H4 (cell line): Measurements from ENCODE around the gene PPP4R1. TPM values are rescaled to one million over a fixed set of nuclear protein-coding genes. Genes with fewer than 3 reads are reported as not detected.
A peak's percentile ranks its signal among the peaks of the same experiment; 100 is the strongest.
"Not testable (repeated sequence)": the region's sequence is repeated elsewhere in the genome, so short reads cannot be mapped to it uniquely, and the experiment has no call there.

Experiments used
- DNase-seq: peaks from one replicate; pipeline ENCODE4 v3.0.0-alpha.2; 2015; ENCODE audit warnings: low spot score
- total RNA-seq: library from RNA; depleted of rRNA; stranded (reverse); fragments of >200 nt; shearing (Covaris generic); gene quantifications from 2 replicates; pipeline ENCODE4 v1.2.3, GENCODE V29; 2014; rRNA removed

PPP4R1 gene
- total RNA-seq: 56.3 and 70.2 TPM in 2 replicates

DNA sequence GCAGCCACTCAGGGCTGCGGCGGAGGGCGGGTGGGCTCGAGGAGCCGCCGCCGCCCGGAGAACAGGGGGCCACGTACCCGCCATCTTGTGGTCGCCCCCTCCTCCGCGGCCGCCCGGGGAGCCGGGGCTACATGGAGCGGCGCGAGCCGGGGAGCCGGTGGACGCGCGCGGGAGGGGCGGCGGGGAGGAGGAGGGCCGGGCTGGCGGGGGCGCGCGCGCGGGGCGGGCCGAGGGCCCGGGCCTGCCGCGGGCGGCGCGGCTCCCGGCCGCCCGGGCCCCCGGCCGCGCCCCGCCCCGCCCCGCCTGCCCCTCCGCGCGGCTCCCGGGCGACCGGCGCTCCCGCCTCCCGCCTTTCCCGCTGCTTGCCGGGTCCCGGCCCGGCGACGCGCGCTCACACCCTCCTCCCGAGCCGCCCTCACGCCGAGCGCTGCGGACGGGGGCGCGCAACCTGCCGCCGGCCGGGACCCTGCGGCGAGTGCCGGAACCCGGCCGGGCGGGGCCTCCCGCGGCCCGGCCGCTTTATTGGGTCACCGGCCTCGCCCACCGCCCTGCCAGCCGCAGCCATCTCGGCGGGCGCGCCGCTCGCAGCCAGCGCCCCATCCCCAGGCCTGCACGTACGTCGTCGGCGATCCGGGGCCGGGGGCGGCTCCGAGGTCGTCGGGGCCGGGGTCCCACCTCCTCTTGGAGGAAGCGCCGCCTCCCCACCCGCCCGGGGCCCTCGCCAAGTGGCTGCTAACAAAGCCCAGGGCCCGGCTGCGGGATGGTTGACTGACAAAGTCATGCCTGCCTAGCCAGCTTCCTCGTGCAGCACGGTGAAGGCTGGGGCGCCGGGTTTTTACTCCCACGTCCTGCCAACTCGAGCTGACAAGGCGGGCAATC is at the start of gene PPP4R1:
PPP4R1 (minus strand) TSS at position 159 of the 879 bp plus-strand sequence; CDS start at position 84, 75 bp downstream.
- DNase-seq: peak; percentile 44

GRCh38 chr18:9663377-9663776 is 49.0 kb upstream of the PPP4R1 start:
- no peak for DNase-seq

GRCh38 chr18:9661564-9661963 is 47.2 kb upstream of the PPP4R1 start:
- no peak for DNase-seq

- DNase-seq: no peak
Measured at GRCh38 chr18:9659499-9660375, 45.4 kb upstream of the PPP4R1 start.

GRCh38 chr18:9658087-9658641 is 43.8 kb upstream of the PPP4R1 start:
- DNase-seq: no peak

GRCh38 chr18:9655232-9655767 is 40.9 kb upstream of the PPP4R1 start:
- no peak for DNase-seq

GRCh38 chr18:9653390-9653789 is 39.0 kb upstream of the PPP4R1 start:
- peak; percentile 47 for DNase-seq

DNA sequence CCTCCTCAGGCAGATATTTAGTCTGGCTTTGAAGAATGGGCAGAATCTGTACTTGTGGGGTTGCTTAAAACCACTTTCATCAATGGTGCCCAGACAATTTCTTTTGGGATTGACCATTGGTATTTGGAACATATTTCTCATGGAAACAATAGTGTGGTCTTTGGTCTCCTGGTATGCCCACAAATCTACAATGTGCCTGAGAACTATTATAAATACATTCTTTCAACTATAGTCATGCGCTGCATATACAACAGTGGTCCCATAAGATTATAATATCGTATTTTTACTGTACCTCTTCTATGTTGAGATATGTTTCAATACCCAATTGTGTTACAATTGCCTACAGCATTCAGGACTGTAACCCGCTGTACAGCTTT is 34.8 kb upstream of the PPP4R1 start:
- no peak for DNase-seq

GRCh38 chr18:9648431-9649163 is 34.2 kb upstream of the PPP4R1 start:
- no peak for DNase-seq

GRCh38 chr18:9647496-9648323 is 33.4 kb upstream of the PPP4R1 start:
- DNase-seq: no peak

- peak; percentile 94 for DNase-seq
Measured at GRCh38 chr18:9643549-9643948, 29.2 kb upstream of the PPP4R1 start.

DNA sequence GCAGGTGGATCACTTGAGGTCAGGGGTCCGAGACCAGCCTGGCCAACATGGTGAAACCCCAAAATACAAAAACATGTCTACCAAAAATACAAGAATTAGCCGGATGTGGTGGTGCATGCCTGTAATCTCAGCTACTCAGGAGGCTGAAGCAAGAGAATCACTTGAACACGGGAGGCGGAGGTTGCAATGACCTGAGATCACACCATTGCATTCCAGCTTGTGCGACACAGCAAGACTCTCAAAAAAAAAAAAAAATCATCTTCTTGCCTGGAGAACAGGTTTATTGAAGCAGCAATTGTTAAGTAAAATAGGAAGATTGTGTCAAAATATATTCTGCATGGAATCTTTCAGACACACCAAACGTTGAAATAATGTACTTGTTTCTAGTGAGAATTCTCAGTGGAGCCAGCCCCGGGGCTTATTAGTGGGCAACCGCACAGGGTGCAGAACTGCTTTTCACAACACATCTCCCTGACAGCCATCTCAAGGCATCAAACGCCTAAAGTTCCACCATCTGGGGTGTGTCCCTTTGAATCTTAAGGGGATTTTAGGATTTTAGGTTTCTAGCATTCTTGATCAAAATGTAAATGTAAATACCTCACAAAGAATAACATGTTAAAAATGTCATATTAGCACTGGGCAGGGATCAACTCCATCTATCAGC is 28.6 kb upstream of the PPP4R1 start:
- peak; percentile 31 for DNase-seq

- DNase-seq: not testable (repeated sequence)
Measured at GRCh38 chr18:9641081-9641480, 26.7 kb upstream of the PPP4R1 start.

GRCh38 chr18:9638886-9639285 is 24.5 kb upstream of the PPP4R1 start:
- no peak for DNase-seq

DNA sequence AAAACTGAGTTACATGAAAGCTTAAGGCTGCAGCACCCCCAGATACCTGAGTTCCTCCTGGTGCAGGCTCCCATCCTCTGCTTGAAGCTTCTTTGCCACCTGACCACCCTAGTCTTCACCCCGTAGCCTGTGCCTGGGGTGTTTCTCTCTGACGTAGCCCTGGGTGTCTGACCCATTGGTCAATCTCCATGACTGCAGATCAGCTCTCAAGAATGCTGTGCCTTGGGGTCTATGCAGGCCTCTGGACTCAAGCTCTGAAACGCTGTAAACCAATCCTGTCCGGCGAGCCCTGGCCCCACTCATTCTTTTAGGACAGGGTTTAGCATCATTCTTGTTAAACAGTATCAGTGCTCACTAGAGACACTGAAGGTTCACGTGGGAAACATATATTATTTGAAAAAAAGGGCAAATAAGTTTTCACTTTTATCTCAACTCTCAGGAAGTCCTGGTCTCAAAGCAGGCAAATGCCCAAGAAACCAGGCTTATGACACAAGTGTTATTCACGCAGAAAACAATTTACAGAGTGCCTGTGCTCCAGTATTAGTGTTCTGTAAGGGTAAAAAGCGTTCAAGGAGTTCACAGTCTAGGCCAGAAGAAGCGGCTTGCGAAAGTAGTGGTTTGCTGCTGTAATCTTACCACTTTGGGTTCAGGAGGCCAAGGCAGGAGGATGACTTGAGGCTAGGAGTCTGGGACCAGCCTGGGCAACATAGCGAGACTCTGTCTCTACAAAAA is 22.8 kb upstream of the PPP4R1 start:
- DNase-seq: no peak

- no peak for DNase-seq
Measured at GRCh38 chr18:9634856-9635255, 20.5 kb upstream of the PPP4R1 start.

GRCh38 chr18:9631814-9632496 is 17.6 kb upstream of the PPP4R1 start:
- peak; percentile 57 for DNase-seq

- DNase-seq: no peak
Measured at GRCh38 chr18:9630444-9630843, 16.1 kb upstream of the PPP4R1 start.

- DNase-seq: no peak
Measured at GRCh38 chr18:9629709-9630108, 15.3 kb upstream of the PPP4R1 start.
